ENCODE results near the gene LIPE. TPM values are rescaled to one million over a fixed set of nuclear protein-coding genes. Genes with fewer than 3 reads are reported as not detected.

Gene LIPE
- total RNA-seq, 1 experiment from 2014 or later, result 10.2 TPM

DNA sequence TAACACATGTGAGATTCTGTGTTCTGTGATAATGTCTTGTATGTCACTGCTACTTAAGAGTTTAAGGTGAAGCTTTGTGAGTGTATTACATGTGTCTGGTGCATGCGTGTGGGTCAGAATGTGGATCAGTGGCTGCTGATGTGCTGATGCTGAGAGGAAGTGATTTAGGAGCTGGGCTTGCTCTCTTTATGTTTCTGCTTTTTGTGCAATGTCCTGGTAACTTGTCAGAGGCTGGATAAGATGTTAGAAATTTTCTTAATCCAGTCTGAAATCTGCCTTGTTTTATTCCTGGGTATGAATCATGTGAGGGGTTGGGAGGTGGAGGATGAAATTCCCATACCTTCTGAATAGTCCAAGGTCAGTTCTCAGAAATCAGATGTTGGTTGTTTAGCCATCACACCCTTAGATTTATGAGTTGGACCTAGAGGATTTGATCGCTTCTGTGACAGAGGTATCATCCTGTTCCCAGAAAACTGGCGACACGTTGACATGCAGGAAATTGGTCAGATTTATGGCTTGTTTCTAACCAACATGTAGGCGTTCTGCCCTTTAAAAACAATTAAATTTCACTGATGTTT is 40.1 kb upstream of the LIPE start (continued):
- TF ChIP-seq, protein P1, sequence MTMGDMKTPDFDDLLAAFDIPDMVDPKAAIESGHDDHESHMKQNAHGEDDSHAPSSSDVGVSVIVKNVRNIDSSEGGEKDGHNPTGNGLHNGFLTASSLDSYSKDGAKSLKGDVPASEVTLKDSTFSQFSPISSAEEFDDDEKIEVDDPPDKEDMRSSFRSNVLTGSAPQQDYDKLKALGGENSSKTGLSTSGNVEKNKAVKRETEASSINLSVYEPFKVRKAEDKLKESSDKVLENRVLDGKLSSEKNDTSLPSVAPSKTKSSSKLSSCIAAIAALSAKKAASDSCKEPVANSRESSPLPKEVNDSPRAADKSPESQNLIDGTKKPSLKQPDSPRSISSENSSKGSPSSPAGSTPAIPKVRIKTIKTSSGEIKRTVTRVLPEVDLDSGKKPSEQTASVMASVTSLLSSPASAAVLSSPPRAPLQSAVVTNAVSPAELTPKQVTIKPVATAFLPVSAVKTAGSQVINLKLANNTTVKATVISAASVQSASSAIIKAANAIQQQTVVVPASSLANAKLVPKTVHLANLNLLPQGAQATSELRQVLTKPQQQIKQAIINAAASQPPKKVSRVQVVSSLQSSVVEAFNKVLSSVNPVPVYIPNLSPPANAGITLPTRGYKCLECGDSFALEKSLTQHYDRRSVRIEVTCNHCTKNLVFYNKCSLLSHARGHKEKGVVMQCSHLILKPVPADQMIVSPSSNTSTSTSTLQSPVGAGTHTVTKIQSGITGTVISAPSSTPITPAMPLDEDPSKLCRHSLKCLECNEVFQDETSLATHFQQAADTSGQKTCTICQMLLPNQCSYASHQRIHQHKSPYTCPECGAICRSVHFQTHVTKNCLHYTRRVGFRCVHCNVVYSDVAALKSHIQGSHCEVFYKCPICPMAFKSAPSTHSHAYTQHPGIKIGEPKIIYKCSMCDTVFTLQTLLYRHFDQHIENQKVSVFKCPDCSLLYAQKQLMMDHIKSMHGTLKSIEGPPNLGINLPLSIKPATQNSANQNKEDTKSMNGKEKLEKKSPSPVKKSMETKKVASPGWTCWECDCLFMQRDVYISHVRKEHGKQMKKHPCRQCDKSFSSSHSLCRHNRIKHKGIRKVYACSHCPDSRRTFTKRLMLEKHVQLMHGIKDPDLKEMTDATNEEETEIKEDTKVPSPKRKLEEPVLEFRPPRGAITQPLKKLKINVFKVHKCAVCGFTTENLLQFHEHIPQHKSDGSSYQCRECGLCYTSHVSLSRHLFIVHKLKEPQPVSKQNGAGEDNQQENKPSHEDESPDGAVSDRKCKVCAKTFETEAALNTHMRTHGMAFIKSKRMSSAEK (CRISPR knock-in tag; IDR thresholded peaks at IDR 0.05; ENCODE audit: borderline replicate concordance), result no peak
- TF ChIP-seq, protein P2, sequence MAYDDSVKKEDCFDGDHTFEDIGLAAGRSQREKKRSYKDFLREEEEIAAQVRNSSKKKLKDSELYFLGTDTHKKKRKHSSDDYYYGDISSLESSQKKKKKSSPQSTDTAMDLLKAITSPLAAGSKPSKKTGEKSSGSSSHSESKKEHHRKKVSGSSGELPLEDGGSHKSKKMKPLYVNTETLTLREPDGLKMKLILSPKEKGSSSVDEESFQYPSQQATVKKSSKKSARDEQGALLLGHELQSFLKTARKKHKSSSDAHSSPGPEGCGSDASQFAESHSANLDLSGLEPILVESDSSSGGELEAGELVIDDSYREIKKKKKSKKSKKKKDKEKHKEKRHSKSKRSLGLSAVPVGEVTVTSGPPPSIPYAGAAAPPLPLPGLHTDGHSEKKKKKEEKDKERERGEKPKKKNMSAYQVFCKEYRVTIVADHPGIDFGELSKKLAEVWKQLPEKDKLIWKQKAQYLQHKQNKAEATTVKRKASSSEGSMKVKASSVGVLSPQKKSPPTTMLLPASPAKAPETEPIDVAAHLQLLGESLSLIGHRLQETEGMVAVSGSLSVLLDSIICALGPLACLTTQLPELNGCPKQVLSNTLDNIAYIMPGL (CRISPR knock-in tag; IDR thresholded peaks at IDR 0.05), result no peak
- TF ChIP-seq, protein P3, sequence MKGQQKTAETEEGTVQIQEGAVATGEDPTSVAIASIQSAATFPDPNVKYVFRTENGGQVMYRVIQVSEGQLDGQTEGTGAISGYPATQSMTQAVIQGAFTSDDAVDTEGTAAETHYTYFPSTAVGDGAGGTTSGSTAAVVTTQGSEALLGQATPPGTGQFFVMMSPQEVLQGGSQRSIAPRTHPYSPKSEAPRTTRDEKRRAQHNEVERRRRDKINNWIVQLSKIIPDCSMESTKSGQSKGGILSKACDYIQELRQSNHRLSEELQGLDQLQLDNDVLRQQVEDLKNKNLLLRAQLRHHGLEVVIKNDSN (CRISPR knock-in tag; IDR thresholded peaks at IDR 0.05), result no peak

DNA sequence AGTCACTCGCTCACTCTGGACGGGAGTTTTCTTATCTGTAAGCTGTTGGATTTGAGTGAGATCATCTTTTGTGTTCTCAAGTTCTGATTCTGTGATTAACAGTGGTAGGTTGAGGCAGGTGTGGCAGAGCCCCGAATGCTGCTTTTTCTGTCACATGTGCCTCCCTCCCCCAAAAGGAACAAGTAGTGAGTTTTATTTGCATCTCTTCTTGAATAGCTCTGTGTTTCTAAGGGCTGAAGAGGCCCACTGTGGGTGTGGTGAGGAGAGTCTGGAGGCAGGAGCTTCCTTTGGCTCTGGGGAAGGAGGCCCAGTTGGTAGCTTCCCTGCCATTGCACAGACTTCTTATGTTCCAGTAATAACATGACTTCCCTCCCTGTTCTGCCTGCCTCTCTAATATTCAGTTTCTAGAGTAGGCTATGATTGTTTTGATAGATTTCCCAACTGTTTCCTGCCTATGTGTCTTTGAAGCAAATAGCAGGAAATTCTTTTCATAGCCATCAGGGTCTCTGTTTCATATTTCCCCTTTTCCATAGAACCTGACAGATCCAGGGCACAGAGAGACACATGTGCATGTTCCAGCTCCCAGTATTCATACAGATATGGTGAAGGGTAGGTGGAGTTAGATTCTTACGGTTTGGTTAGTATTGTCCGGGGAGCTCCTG is 39.5 kb upstream of the LIPE start:
- no peak overlapping the region for H3K4me3 Mint-ChIP-seq
- DNase-seq (ENCODE audit: low spot score), result no peak
- H3K36me3 Mint-ChIP-seq, result no peaks in the 10 kb centered on the region
- ATAC-seq, result no peak
- H3K4me1 Mint-ChIP-seq, result peaks cover 30% of the 10 kb centered on the region
- ChIA-PET POLR2A (interaction anchor here (0.5 kb wide), 1 partner anchor 1745 kb away, joined by 3 read pairs; no protein-coding TSS in a partner anchor), CTCF (interaction anchor here (0.7 to 2.1 kb wide), 15 partner anchors 8 to 100 kb away, joined by 3 to 15 read pairs (median 4); partner anchors contain the start of gene CEACAM1)
- no peaks in the 10 kb centered on the region for H3K9me3 Mint-ChIP-seq
- no peak overlapping the region for H3K27ac Mint-ChIP-seq
- H3K27me3 Mint-ChIP-seq (ENCODE audit: low read depth), result peaks cover 4% of the 10 kb centered on the region
- TF ChIP-seq, protein P4, sequence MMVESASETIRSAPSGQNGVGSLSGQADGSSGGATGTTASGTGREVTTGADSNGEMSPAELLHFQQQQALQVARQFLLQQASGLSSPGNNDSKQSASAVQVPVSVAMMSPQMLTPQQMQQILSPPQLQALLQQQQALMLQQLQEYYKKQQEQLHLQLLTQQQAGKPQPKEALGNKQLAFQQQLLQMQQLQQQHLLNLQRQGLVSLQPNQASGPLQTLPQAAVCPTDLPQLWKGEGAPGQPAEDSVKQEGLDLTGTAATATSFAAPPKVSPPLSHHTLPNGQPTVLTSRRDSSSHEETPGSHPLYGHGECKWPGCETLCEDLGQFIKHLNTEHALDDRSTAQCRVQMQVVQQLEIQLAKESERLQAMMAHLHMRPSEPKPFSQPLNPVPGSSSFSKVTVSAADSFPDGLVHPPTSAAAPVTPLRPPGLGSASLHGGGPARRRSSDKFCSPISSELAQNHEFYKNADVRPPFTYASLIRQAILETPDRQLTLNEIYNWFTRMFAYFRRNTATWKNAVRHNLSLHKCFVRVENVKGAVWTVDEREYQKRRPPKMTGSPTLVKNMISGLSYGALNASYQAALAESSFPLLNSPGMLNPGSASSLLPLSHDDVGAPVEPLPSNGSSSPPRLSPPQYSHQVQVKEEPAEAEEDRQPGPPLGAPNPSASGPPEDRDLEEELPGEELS (CRISPR knock-in tag; IDR thresholded peaks at IDR 0.05), result no peak
- TF ChIP-seq SMAD3 (CRISPR knock-in tag; IDR thresholded peaks at IDR 0.05; ENCODE audit: borderline replicate concordance) (no peak), CREB1 (CRISPR knock-in tag; IDR thresholded peaks at IDR 0.05) (no peak), E2F4 (CRISPR knock-in tag; IDR thresholded peaks at IDR 0.05; ENCODE audit: borderline replicate concordance, low read depth) (no peak), OVOL2 (CRISPR knock-in tag; IDR thresholded peaks at IDR 0.05; ENCODE audit: borderline replicate concordance) (no peak), JUN (CRISPR knock-in tag; IDR thresholded peaks at IDR 0.05) (no peak), HMGA2 (CRISPR knock-in tag; IDR thresholded peaks at IDR 0.05) (no peak), AFF4 (CRISPR knock-in tag; IDR thresholded peaks at IDR 0.05; ENCODE audit: borderline replicate concordance) (no peak)
- TF ChIP-seq, protein P5, sequence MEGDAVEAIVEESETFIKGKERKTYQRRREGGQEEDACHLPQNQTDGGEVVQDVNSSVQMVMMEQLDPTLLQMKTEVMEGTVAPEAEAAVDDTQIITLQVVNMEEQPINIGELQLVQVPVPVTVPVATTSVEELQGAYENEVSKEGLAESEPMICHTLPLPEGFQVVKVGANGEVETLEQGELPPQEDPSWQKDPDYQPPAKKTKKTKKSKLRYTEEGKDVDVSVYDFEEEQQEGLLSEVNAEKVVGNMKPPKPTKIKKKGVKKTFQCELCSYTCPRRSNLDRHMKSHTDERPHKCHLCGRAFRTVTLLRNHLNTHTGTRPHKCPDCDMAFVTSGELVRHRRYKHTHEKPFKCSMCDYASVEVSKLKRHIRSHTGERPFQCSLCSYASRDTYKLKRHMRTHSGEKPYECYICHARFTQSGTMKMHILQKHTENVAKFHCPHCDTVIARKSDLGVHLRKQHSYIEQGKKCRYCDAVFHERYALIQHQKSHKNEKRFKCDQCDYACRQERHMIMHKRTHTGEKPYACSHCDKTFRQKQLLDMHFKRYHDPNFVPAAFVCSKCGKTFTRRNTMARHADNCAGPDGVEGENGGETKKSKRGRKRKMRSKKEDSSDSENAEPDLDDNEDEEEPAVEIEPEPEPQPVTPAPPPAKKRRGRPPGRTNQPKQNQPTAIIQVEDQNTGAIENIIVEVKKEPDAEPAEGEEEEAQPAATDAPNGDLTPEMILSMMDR (IDR thresholded peaks at IDR 0.05), result no peak
- TF ChIP-seq, protein P6, sequence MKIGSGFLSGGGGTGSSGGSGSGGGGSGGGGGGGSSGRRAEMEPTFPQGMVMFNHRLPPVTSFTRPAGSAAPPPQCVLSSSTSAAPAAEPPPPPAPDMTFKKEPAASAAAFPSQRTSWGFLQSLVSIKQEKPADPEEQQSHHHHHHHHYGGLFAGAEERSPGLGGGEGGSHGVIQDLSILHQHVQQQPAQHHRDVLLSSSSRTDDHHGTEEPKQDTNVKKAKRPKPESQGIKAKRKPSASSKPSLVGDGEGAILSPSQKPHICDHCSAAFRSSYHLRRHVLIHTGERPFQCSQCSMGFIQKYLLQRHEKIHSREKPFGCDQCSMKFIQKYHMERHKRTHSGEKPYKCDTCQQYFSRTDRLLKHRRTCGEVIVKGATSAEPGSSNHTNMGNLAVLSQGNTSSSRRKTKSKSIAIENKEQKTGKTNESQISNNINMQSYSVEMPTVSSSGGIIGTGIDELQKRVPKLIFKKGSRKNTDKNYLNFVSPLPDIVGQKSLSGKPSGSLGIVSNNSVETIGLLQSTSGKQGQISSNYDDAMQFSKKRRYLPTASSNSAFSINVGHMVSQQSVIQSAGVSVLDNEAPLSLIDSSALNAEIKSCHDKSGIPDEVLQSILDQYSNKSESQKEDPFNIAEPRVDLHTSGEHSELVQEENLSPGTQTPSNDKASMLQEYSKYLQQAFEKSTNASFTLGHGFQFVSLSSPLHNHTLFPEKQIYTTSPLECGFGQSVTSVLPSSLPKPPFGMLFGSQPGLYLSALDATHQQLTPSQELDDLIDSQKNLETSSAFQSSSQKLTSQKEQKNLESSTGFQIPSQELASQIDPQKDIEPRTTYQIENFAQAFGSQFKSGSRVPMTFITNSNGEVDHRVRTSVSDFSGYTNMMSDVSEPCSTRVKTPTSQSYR (CRISPR knock-in tag; IDR thresholded peaks at IDR 0.05), result no peak
